Measurements from ENCODE around the gene TP53RK. TPM values are rescaled to one million over a fixed set of nuclear protein-coding genes. Genes with fewer than 3 reads are reported as not detected.

Gene TP53RK
- total and polyA plus RNA-seq, 2 of the 4 experiments (the other 2 are of a cell fraction) = 8.7 to 10.6 TPM

DNA sequence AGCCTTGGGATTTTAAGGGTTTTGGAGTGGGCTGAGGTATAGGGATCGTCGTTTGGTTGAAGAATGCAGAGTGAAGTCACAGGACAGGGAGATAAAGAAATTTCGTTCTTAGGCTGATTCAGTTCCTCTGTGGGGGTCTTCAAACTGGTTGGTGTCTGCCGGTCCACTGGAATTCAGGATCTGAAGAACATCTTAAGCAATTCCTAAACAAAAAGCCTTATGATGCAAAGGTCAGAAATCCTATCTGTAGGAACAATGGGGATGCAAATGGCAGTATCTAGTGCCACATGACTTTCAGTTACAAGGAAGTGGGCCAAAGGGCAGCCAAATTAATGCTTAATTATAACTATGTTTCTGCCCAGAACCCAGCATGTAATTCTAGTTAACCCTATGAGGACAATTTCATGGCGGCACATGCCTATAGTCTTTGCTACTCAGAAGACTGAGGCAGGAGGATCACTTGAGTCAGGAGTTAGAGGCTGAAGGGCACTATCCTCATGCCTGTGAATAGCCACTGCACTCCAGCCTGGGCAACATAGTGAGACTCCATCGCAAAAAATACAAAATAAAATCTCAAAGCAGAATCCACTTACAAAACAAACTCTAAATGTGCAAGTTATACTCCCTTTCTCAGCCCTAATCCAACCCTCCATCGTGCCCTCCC, 15.6 kb upstream of the TP53RK start:
- peaks cover 3% of the 10 kb centered on the region for H3K9me3 ChIP-seq (ENCODE audit: control insufficient read depth, insufficient read depth, low read length)
- H3K23ac ChIP-seq (ENCODE audit: low read depth, low read length) = peak overlapping the region; percentile 23; the same call in 1 of the 2 replicates
- BruUV-seq (replicated peaks) = no TSS peak
- peak overlapping the region; percentile 40; the same call in 1 of the 2 replicates for H3K4ac ChIP-seq (ENCODE audit: low read depth, low read length)
- no peak overlapping the region for H2AK9ac ChIP-seq (replicated peaks; ENCODE audit: low read depth, low read length, poor library complexity)
- H3K4me3 ChIP-seq (ENCODE audit: insufficient read depth, low read depth, low read length) = no peak overlapping the region
- no peaks in the 10 kb centered on the region for H4K20me1 ChIP-seq (ENCODE audit: insufficient read depth, low read length)
- H2AK5ac ChIP-seq (ENCODE audit: low read depth, low read length) = no peak overlapping the region
- peak overlapping the region; percentile 42; the same call in 1 of the 2 replicates for H3K18ac ChIP-seq (ENCODE audit: low read depth, low read length)
- DNase-seq (no peak), ATAC-seq (ENCODE audit: low read depth) (no peak)
- no peaks in the 10 kb centered on the region for H3K36me3 ChIP-seq (ENCODE audit: control insufficient read depth, insufficient read depth, low read length)
- H3K27ac ChIP-seq (ENCODE audit: insufficient read depth, low read length) = peak overlapping the region; percentile 74; the same call in 1 of the 2 replicates
- peak overlapping the region; percentile 4; the same call in 1 of the 2 replicates for H4K5ac ChIP-seq (ENCODE audit: low read depth, low read length)
- CTCF ChIA-PET = no interaction called here
- no peak overlapping the region for H3K56ac ChIP-seq (ENCODE audit: extremely low read depth, insufficient read depth, low read length)
- H2AFZ ChIP-seq (replicated peaks; ENCODE audit: low read length, poor library complexity) = peak overlapping the region; percentile 34
- H4K8ac ChIP-seq (ENCODE audit: low read depth in 2 of 2, low read length in 2 of 2) = peak overlapping the region; percentile 17 to 52; a peak in 2 of 4 replicates
- TF ChIP-seq BHLHE40 (IDR thresholded peaks at IDR 0.05; ENCODE audit: low read depth, low read length) (no peak), MAFK (IDR thresholded peaks at IDR 0.05; ENCODE audit: low read depth, low read length) (no peak)
- TF ChIP-seq, protein P1, sequence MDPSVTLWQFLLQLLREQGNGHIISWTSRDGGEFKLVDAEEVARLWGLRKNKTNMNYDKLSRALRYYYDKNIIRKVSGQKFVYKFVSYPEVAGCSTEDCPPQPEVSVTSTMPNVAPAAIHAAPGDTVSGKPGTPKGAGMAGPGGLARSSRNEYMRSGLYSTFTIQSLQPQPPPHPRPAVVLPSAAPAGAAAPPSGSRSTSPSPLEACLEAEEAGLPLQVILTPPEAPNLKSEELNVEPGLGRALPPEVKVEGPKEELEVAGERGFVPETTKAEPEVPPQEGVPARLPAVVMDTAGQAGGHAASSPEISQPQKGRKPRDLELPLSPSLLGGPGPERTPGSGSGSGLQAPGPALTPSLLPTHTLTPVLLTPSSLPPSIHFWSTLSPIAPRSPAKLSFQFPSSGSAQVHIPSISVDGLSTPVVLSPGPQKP (IDR thresholded peaks at IDR 0.05; ENCODE audit: borderline replicate concordance, low read depth, low read length) = no peak
- peak overlapping the region; percentile 30; the same call in 1 of the 2 replicates for H4K91ac ChIP-seq (ENCODE audit: insufficient read depth, low read depth, low read length)
- 0 out of 2 replicates have a peak overlapping the region, but pooled peaks have one; percentile 25 for H3K14ac ChIP-seq (replicated peaks; ENCODE audit: low read depth, low read length)
- POLR2A ChIA-PET (ENCODE audit: unreplicated experiment) = interaction anchor here (1.1 kb wide), 1 partner anchor 15 kb away, joined by 4 read pairs; no protein-coding TSS in a partner anchor
- dilution Hi-C loops (cut with HindIII; ENCODE audit: low sequenced_read_pairs, unreplicated experiment) (no loop called here), in situ Hi-C loops (cut with MboI; ENCODE audit: low sequenced_read_pairs) (no loop called here), intact Hi-C loops (cut with micrococcal nuclease) (no loop called here)
- no peak overlapping the region for H2BK15ac ChIP-seq (ENCODE audit: low read depth, low read length)
- H3K4me1 ChIP-seq (ENCODE audit: control insufficient read depth, insufficient read depth, low read length) = peaks cover 6% of the 10 kb centered on the region
- H2BK20ac ChIP-seq (ENCODE audit: low read depth, low read length) = peak overlapping the region; percentile 18; the same call in 1 of the 2 replicates
- H3K9me1 ChIP-seq (ENCODE audit: insufficient read depth, low read length) = peaks cover 9% of the 10 kb centered on the region
- H3K9ac ChIP-seq (ENCODE audit: low read depth, low read length) = peak overlapping the region; percentile 8; the same call in 1 of the 2 replicates
- H2BK5ac ChIP-seq (ENCODE audit: low read depth, low read length, poor library complexity, severe bottlenecking) = peak overlapping the region; percentile 27
- H3K27me3 ChIP-seq (ENCODE audit: control insufficient read depth, insufficient read depth, low read length) = no peaks in the 10 kb centered on the region
- peak overlapping the region; percentile 30; the same call in 1 of the 2 replicates for H2BK120ac ChIP-seq (ENCODE audit: low read depth, low read length)
- H3K79me1 ChIP-seq (ENCODE audit: low read depth in 1 of 2, low read length in 2 of 2) = peaks cover under 1 to 7% of the 10 kb centered on the region in 2 experiments; a peak in 3 of 4 replicates
- WGBS, 2 experiments (ENCODE audit: extremely low coverage in 2 of 2, insufficient read length in 1 of 2) = 94% methylated on average over 2 of the region's 7 CpGs; no CpG with 5 or more reads in 1 of the 2 experiments
- H3K4me2 ChIP-seq (ENCODE audit: low read depth, low read length) = peak overlapping the region; percentile 2; the same call in 1 of the 2 replicates

All from IMR-90 (cell line).